Pancreas (tissue), 10 donors: ENCODE measurements around the gene ASPM. TPM values are rescaled to one million over a fixed set of nuclear protein-coding genes. Genes with fewer than 3 reads are reported as not detected.
"Not testable (repeated sequence)": the region's sequence is repeated elsewhere in the genome, so short reads cannot be mapped to it uniquely, and the experiment has no call there.

Experiments
- ATAC-seq, 4 donors: fragments of 200-7000 bp; cut with Tn5 transposase; one replicate each; pipeline versions ENCODE4 v1.8.0 to v1.9.1; 2020; ENCODE audit warnings: mild to moderate bottlenecking in 4 of 4, moderate library complexity in 4 of 4
- DNase-seq, 6 donors: peaks; one replicate each; pipeline ENCODE4 v3.0.0-alpha.2; 2020
- FAIRE-seq: peaks from 2 replicates; lab custom pipeline; 2012; peaks lifted over from hg19 to GRCh38; lab: Jason Lieb, UNC
- H3K27ac ChIP-seq, 4 donors: fragments of 200-600 bp; sonication (generic); 1 replicate in 3 of 4; 2 replicates in 1 of 4; pipeline versions ENCODE4 v1.5.0 to v1.8.0; 2020
- H3K27me3 ChIP-seq, 4 donors: fragments of 200-600 bp; one replicate each; pipeline ENCODE4 v1.8.0; 2021
- H3K36me3 ChIP-seq, 3 donors: fragments of 200-600 bp; sonication (generic) in 1 of 3; one replicate each; pipeline versions ENCODE4 v1.5.0 to v1.8.0; 2020 to 2021
- H3K4me1 ChIP-seq, 3 donors: fragments of 200-600 bp; one replicate each; pipeline ENCODE4 v1.8.0; 2021
- H3K4me3 ChIP-seq, 4 donors: fragments of 200-600 bp; sonication (generic) in 2 of 4; one replicate each; pipeline versions ENCODE4 v1.5.0 to v1.8.0; 2020 to 2021
- H3K9me3 ChIP-seq, 4 donors: fragments of 200-600 bp; one replicate each; pipeline ENCODE4 v1.8.0; 2021
- WGBS, 2 donors: extraction: QIAGEN DNeasy Blood & Tissue Kit; methylation state at CpG; one replicate each; pipeline ENCODE4 v1.1.7; 2013; 5-methylcytosine and 5-hydroxymethylcytosine counted together
- intact Hi-C, 3 donors: fragments of 100-400 bp; cut with DNase I; formaldehyde crosslinking; loops; one replicate each; pipeline versions ENCODE4 v1.11.1 to v1.14.2; 2022
- polyA plus RNA-seq, 2 donors: library from polyadenylated mRNA; stranded (reverse); fragments of 200-250 nt; gene quantifications; one replicate each; pipeline ENCODE4 v1.2.3, GENCODE V29; 2013
- total RNA-seq, 6 donors: library from RNA; stranded (reverse); fragmentation: NEBNext Ultra II Directional in 4 of 6; extraction: Animal tissue kit (Norgen Biotek cat#: 25700) in 4 of 6; gene quantifications; one replicate each; pipeline versions ENCODE4 v1.2.1 to v1.2.4, GENCODE V29; 2021 to 2023
- TF ChIP-seq, protein P1 (sequence below), 4 donors: fragments of 200-600 bp; sonication (generic) in 3 of 4; IDR thresholded peaks; one replicate each; pipeline versions ENCODE4 v1.5.0 to v1.8.0; 2021; ENCODE audit warnings: antibody characterized with exemption in 4 of 4
- donor health status: healthy with polysubstance abuse.
- donor health status: DM: no; HTN: no; CAD: no; lungs with moderate emphysema.
- donor health status: DM: no; HTN: no; CAD: no.
- donor health status: control.
- donor health status: control.
- donor health status: Bipolar disorder and iron deficiency.
- donor health status: DM: yes; HTN: yes; CAD: no.
- donor health status: DM: no; HTN: no; CAD: no.
- donor health status: DM: no; HTN: no; CAD: no.
- donor health status: DM: yes; HTN: yes; CAD: no.

Gene ASPM
- total and polyA plus RNA-seq, 8 donors: under 0.01 to 0.72 (median 0.08) TPM

DNA sequence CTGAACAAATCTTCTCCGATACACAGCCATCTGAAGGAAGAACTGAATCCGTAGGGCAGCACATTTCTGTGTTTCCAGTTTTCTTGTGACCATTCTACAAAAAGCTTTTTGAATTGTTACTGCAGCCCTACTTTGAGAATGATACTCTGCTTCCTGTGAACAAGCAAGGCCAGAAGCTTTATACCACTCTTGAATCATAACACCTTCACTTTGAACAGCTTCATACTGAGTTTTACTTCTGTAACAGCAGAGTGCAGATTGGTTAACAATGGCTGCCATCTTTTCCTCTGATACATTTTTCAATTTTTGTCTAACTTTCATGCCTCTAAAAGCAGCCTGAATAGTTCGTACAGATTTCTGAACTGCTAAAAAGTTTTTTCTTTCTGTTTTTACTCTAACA lies 45.8 kb downstream of the ASPM start:
- no peak for ATAC-seq
- Histone ChIP-seq H3K36me3 (no peaks in the 10 kb centered on the region), H3K4me1 (no peaks in the 10 kb centered on the region), H3K9me3 (no peaks in the 10 kb centered on the region), H3K27me3 (no peaks in the 10 kb centered on the region), H3K4me3 (no peak overlapping the region), H3K27ac (no peak overlapping the region)
- 94% methylated on average over 3 of the region's 3 CpGs for WGBS, 2 donors
- DNase-seq: no peak
- no peak for FAIRE-seq
- intact Hi-C loops: no loop called here
- TF ChIP-seq, protein P1, sequence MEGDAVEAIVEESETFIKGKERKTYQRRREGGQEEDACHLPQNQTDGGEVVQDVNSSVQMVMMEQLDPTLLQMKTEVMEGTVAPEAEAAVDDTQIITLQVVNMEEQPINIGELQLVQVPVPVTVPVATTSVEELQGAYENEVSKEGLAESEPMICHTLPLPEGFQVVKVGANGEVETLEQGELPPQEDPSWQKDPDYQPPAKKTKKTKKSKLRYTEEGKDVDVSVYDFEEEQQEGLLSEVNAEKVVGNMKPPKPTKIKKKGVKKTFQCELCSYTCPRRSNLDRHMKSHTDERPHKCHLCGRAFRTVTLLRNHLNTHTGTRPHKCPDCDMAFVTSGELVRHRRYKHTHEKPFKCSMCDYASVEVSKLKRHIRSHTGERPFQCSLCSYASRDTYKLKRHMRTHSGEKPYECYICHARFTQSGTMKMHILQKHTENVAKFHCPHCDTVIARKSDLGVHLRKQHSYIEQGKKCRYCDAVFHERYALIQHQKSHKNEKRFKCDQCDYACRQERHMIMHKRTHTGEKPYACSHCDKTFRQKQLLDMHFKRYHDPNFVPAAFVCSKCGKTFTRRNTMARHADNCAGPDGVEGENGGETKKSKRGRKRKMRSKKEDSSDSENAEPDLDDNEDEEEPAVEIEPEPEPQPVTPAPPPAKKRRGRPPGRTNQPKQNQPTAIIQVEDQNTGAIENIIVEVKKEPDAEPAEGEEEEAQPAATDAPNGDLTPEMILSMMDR (IDR thresholded peaks at IDR 0.05): no peak

DNA sequence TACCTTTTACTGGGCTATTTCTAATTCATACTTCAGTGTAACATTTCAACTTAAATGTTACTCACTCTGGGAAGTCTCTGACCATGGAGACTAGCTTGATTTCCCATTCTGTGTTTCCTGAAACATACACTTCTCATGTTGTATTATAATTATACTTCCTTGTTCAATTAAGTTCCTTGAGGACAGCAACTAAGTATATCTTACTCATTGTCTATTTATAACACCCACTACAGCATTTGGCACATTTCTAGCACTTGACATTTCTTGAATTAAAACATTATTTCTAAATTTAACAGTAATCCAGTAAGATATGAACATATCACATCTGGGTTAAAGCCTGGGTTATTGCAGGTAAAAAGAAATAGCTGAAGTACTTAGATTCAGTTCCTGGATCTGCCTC lies 47.0 kb downstream of the ASPM start:
- Histone ChIP-seq H3K27ac (no peak overlapping the region), H3K4me3 (no peak overlapping the region), H3K36me3 (no peaks in the 10 kb centered on the region), H3K9me3 (no peaks in the 10 kb centered on the region), H3K4me1 (no peaks in the 10 kb centered on the region), H3K27me3 (no peaks in the 10 kb centered on the region)
- no peak for ATAC-seq
- intact Hi-C loops: no loop called here
- DNase-seq: no peak
- no peak for FAIRE-seq
- TF ChIP-seq, protein P1 (IDR thresholded peaks at IDR 0.05): no peak

DNA sequence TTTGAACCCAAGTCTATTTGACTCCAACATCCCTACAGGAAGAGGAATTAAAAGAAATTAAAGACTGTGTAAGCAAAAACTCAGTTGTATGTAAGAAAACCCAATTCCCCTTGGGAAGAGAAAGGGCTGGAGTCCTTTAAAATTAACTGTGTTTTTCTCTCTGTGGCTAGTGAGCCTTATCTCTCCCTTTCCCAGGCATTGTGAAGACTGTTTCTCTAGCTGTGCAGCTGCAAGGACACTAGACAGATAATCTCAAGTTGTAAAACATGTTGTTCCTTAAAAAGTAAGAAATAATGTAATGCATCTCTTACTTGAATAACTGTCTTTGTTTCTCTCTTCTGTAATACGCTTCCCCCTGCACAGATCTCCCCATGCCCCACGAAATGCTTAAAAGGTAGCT lies 49.5 kb downstream of the ASPM start:
- DNase-seq, FAIRE-seq, H3K9me3 ChIP-seq, H3K4me1 ChIP-seq, H3K27me3 ChIP-seq, ATAC-seq, intact Hi-C loops, H3K27ac ChIP-seq, H3K4me3 ChIP-seq, H3K36me3 ChIP-seq: not testable (repeated sequence)
- WGBS, 2 donors: 94 to 96% methylated on average over 2 of the region's 2 CpGs

DNA sequence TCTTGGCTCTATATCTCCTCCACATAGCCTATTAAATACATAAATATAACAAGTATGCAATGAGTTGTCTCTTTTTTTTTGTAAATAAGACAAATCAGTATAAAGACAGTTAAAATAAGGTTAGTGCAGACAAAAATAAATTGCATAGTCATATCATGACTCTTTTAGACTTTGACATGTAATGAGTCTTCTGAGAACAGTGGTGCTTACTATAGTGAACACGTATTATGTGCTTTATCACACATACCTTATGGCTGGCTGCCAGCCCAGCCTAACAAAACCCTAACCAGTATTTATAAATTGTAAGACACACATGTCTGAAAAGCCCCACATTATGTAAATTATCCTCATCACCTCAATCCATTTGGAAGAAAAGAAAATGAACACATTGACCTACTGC lies 50.3 kb downstream of the ASPM start:
- TF ChIP-seq, protein P1 (IDR thresholded peaks at IDR 0.05): no peak
- Histone ChIP-seq H3K4me1 (no peaks in the 10 kb centered on the region), H3K4me3 (no peak overlapping the region), H3K36me3 (no peaks in the 10 kb centered on the region), H3K9me3 (no peaks in the 10 kb centered on the region), H3K27me3 (no peaks in the 10 kb centered on the region), H3K27ac (no peak overlapping the region)
- intact Hi-C loops: no loop called here
- WGBS, 2 donors: 66 to 67% methylated on average over 1 of the region's 1 CpG
- FAIRE-seq: no peak
- no peak for ATAC-seq
- no peak for DNase-seq

DNA sequence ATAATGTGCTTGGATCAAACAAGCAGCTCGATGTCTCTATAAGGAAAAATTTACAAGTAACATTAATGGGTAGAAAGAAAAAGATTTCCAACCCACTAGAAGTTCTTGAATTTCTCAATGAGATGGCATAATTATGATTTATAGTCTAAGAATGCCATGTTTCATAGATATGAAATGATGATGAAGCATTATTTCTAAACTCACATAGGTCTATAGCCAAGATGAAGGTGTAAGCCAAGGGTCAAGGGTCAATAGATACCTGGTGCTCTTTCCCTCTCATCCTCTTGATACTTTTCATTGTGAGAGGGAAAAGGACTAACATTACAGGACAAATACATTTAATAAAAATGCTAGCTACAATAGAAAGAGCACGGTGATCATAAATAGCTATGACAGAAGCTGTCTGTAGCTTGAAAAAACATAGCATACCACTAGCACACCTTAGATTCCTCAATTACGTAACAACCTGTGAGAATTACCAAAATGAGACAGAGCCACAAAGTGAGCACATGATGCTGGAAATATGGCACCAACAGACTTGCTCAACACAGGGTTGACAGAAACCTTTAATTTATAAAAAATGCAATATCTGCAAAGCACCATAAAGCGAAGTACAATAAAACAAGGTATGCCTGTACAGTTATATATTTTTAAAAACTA lies 53.1 kb downstream of the ASPM start:
- DNase-seq (no peak), ATAC-seq (no peak), FAIRE-seq (no peak)
- Histone ChIP-seq H3K27ac (no peak overlapping the region), H3K9me3 (no peaks in the 10 kb centered on the region), H3K4me1 (no peaks in the 10 kb centered on the region), H3K27me3 (no peaks in the 10 kb centered on the region), H3K4me3 (no peak overlapping the region), H3K36me3 (no peaks in the 10 kb centered on the region)
- intact Hi-C loops: no loop called here
- 97 to 98% methylated on average over 4 of the region's 4 CpGs for WGBS, 2 donors
- TF ChIP-seq, protein P1 (IDR thresholded peaks at IDR 0.05): no peak
